DND-41 (cell line): ENCODE measurements around the gene RAD51B.

Experiments used
- EZH2 ChIP-seq: IDR thresholded peaks from 3 replicates; pipeline ENCODE4 v1.6.1; 2012; ENCODE audit warnings: borderline replicate concordance, low read depth, mild to moderate bottlenecking, moderate library complexity, low read length, inconsistent platforms; ENCODE audit not compliant: severe bottlenecking
- TF ChIP-seq, protein P1 (sequence below): IDR thresholded peaks from 2 replicates; pipeline ENCODE4 v1.5.1; 2012; ENCODE audit warnings: borderline replicate concordance, low read length, moderate library complexity, mild to moderate bottlenecking; ENCODE audit not compliant: poor library complexity, severe bottlenecking; ENCODE audit errors: extremely low read depth

GRCh38 chr14:68666899-68667298 is 847.3 kb downstream of the RAD51B start:
- TF ChIP-seq, protein P1, sequence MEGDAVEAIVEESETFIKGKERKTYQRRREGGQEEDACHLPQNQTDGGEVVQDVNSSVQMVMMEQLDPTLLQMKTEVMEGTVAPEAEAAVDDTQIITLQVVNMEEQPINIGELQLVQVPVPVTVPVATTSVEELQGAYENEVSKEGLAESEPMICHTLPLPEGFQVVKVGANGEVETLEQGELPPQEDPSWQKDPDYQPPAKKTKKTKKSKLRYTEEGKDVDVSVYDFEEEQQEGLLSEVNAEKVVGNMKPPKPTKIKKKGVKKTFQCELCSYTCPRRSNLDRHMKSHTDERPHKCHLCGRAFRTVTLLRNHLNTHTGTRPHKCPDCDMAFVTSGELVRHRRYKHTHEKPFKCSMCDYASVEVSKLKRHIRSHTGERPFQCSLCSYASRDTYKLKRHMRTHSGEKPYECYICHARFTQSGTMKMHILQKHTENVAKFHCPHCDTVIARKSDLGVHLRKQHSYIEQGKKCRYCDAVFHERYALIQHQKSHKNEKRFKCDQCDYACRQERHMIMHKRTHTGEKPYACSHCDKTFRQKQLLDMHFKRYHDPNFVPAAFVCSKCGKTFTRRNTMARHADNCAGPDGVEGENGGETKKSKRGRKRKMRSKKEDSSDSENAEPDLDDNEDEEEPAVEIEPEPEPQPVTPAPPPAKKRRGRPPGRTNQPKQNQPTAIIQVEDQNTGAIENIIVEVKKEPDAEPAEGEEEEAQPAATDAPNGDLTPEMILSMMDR = no peak
- TF ChIP-seq EZH2 = no peak
